ENCODE results near the gene AUH.

AUH gene

GRCh38 chr9:91346644-91347043 lies 15.1 kb downstream of the AUH start:
- H3K4me3 ChIP-seq (replicated peaks; ENCODE audit: insufficient read depth, low read length): no peak overlapping the region
- no peaks in the 10 kb centered on the region for H3K27me3 ChIP-seq (ENCODE audit: insufficient read depth, poor library complexity, severe bottlenecking)
- TF ChIP-seq GABPA (IDR thresholded peaks at IDR 0.05; ENCODE audit: low read depth) (no peak), SPI1 (IDR thresholded peaks at IDR 0.05; ENCODE audit: borderline replicate concordance, low read depth) (no peak), REST (IDR thresholded peaks at IDR 0.05; ENCODE audit: insufficient replicate concordance, low read depth) (no peak), POLR2AphosphoS5 (IDR thresholded peaks at IDR 0.05; ENCODE audit: low read depth) (no peak)
- TF ChIP-seq, protein P1, sequence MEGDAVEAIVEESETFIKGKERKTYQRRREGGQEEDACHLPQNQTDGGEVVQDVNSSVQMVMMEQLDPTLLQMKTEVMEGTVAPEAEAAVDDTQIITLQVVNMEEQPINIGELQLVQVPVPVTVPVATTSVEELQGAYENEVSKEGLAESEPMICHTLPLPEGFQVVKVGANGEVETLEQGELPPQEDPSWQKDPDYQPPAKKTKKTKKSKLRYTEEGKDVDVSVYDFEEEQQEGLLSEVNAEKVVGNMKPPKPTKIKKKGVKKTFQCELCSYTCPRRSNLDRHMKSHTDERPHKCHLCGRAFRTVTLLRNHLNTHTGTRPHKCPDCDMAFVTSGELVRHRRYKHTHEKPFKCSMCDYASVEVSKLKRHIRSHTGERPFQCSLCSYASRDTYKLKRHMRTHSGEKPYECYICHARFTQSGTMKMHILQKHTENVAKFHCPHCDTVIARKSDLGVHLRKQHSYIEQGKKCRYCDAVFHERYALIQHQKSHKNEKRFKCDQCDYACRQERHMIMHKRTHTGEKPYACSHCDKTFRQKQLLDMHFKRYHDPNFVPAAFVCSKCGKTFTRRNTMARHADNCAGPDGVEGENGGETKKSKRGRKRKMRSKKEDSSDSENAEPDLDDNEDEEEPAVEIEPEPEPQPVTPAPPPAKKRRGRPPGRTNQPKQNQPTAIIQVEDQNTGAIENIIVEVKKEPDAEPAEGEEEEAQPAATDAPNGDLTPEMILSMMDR (IDR thresholded peaks at IDR 0.05; ENCODE audit: insufficient read depth, low read length): no peak
- no peak overlapping the region for H3K27ac ChIP-seq (replicated peaks)
- no peak for DNase-seq (ENCODE audit: low read depth in 1 of 2, low spot score in 1 of 2)

DNA sequence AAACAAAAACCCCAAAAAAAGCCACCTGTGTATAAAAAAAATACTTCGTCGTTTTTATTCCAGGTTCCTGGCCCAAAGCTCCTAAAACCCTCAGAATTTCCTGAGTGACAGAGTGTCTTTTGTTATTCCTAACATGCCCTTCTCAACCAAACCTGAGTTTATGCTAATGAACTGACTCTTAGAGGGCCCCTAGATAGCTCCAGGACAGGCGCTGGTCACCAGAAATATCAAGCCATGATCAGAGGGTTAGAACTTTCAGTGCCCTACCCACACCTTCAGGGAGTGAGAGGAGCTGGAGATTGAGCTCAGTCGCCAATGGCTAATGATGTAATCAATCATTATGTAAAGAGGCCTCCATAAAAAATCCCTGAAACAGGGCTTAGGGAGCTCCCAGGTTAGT lies 15.7 kb downstream of the AUH start:
- TF ChIP-seq SPI1 (IDR thresholded peaks at IDR 0.05; ENCODE audit: borderline replicate concordance, low read depth) (no peak), REST (IDR thresholded peaks at IDR 0.05; ENCODE audit: insufficient replicate concordance, low read depth) (no peak), GABPA (IDR thresholded peaks at IDR 0.05; ENCODE audit: low read depth) (no peak), POLR2AphosphoS5 (IDR thresholded peaks at IDR 0.05; ENCODE audit: low read depth) (no peak)
- TF ChIP-seq, protein P1 (IDR thresholded peaks at IDR 0.05; ENCODE audit: insufficient read depth, low read length): no peak
- no peak for DNase-seq (ENCODE audit: low read depth in 1 of 2, low spot score in 1 of 2)
- no peaks in the 10 kb centered on the region for H3K27me3 ChIP-seq (ENCODE audit: insufficient read depth, poor library complexity, severe bottlenecking)
- H3K4me3 ChIP-seq (replicated peaks; ENCODE audit: insufficient read depth, low read length): no peak overlapping the region
- no peak overlapping the region for H3K27ac ChIP-seq (replicated peaks)

DNA sequence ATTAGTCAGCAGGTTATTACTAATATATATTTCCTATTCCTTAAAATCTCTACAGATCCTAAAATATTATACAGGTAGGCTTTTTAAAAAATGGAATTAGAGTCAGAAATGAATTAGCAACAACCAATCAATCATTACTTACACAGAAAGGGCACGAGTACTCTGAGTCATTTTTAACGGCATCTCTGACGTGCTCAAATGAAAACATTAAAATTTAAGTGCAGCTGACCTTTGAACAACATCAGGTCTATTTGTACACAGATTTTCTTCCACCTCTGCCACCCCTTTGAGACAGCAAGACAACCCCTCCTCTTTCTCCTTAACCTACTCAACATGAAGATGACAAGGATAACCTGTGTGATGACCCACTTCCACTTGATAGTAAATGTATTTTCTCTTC lies 19.1 kb downstream of the AUH start:
- Histone ChIP-seq H3K27me3 (ENCODE audit: insufficient read depth, poor library complexity, severe bottlenecking) (no peaks in the 10 kb centered on the region), H3K4me3 (replicated peaks; ENCODE audit: insufficient read depth, low read length) (no peak overlapping the region), H3K27ac (replicated peaks) (no peak overlapping the region)
- TF ChIP-seq, protein P1 (IDR thresholded peaks at IDR 0.05; ENCODE audit: insufficient read depth, low read length): no peak
- no peak for TF ChIP-seq REST (IDR thresholded peaks at IDR 0.05; ENCODE audit: insufficient replicate concordance, low read depth)
- no peak for TF ChIP-seq GABPA (IDR thresholded peaks at IDR 0.05; ENCODE audit: low read depth)
- TF ChIP-seq SPI1 (IDR thresholded peaks at IDR 0.05; ENCODE audit: borderline replicate concordance, low read depth): no peak
- no peak for DNase-seq (ENCODE audit: low read depth in 1 of 2, low spot score in 1 of 2)
